22Rv1 (cell line): ENCODE results near the gene CLMP.
A peak's percentile ranks its signal among the peaks of the same experiment; 100 is the strongest.

Source experiments
- H3K27ac ChIP-seq: fragments of 450-650 bp; 2 replicates; pipeline ENCODE4 v1.5.1; 2017
- CTCF ChIP-seq: fragments of 450-650 bp; IDR thresholded peaks from 2 replicates; pipeline ENCODE4 v1.5.1; 2017; ENCODE audit warnings: mild to moderate bottlenecking
- ZFX ChIP-seq: fragments of 450-650 bp; IDR thresholded peaks from 2 replicates; pipeline ENCODE4 v1.6.1; 2017; ENCODE audit warnings: antibody characterized with exemption, borderline replicate concordance

CLMP gene

GRCh38 chr11:123073343-123074057 lies 121.5 kb downstream of the CLMP start:
- no peak for TF ChIP-seq ZFX
- no peak for TF ChIP-seq CTCF
- H3K27ac ChIP-seq: no peak overlapping the region

GRCh38 chr11:123072762-123073161 lies 122.3 kb downstream of the CLMP start:
- no peak overlapping the region for H3K27ac ChIP-seq
- no peak for TF ChIP-seq ZFX
- no peak for TF ChIP-seq CTCF

DNA sequence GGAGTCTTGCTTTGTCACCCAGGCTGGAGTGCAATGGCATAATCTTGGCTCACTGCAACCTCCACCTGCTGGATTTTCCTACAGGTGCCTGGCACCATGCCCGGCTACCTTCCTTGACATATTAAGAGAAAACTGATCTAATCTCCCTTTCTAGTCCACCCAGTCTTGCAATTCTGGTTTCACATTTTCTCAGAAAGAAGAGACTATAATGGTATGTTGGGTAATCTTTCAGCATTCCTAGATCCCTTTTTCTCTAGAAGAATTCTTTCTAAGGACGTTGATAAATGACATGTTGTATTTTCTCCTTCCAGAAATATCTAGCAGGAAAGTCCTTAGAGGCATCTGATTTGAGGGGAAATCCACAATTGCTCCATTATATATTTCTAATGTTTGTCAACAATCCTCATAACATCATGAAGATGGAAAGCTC lies 122.7 kb downstream of the CLMP start:
- no peak for TF ChIP-seq ZFX
- TF ChIP-seq CTCF: no peak
- no peak overlapping the region for H3K27ac ChIP-seq

GRCh38 chr11:123069908-123070821 lies 124.9 kb downstream of the CLMP start:
- H3K27ac ChIP-seq: no peak overlapping the region
- TF ChIP-seq CTCF (no peak), ZFX (no peak)

- H3K27ac ChIP-seq: peak overlapping the region; percentile 100; the same call in 1 of the 2 replicates
Observed at GRCh38 chr11:123065621-123066020, 129.4 kb downstream of the CLMP start.

DNA sequence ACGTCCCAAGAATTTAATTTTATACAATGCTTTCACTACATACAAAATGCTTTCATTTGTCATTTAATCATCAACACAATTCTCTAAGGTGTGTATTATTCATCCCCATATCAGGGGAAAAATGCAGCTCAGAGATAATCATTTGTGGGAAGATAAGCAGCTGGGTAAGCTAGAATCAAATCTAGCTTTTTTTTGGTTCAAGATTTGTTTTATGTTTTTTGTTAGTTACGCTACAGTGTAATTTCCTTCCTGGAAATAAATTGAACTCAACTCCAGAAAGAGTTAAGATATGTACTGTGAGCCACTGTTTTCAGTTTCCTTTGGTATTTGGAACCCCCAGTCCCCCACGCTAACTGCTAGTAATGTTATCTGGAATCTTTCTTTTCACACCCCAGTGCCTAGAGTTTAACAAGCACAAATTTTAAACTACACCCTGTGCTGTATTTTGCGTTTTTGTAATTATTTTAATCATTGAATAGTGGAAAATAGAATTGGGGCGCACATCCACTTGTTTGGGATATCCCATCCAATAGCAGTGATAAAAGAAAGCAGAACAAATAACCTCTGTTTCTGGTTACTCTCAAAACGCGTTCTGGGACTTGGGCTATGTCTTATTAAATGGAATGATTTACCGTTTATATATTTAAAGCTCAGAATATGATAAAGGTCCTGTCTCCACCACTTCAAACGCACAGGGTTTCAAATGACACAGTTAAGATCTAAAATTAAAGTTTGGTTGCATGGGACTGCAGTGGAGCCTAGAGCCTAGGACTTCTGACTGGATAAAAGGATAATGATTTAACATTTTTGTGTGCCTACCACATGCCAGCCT lies 131.0 kb downstream of the CLMP start:
- no peak for TF ChIP-seq CTCF
- TF ChIP-seq ZFX: no peak
- H3K27ac ChIP-seq: peak overlapping the region; percentile 100

More at GRCh38 chr11:123065621-123066020, 129.4 kb downstream of the CLMP start:
- TF ChIP-seq ZFX (no peak), CTCF (no peak)
